ENCODE data around the gene TREML2.
"Not testable (repeated sequence)": the region's sequence is repeated elsewhere in the genome, so short reads cannot be mapped to it uniquely, and the experiment has no call there.

The TREML2 gene, protein sequence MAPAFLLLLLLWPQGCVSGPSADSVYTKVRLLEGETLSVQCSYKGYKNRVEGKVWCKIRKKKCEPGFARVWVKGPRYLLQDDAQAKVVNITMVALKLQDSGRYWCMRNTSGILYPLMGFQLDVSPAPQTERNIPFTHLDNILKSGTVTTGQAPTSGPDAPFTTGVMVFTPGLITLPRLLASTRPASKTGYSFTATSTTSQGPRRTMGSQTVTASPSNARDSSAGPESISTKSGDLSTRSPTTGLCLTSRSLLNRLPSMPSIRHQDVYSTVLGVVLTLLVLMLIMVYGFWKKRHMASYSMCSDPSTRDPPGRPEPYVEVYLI

DNA sequence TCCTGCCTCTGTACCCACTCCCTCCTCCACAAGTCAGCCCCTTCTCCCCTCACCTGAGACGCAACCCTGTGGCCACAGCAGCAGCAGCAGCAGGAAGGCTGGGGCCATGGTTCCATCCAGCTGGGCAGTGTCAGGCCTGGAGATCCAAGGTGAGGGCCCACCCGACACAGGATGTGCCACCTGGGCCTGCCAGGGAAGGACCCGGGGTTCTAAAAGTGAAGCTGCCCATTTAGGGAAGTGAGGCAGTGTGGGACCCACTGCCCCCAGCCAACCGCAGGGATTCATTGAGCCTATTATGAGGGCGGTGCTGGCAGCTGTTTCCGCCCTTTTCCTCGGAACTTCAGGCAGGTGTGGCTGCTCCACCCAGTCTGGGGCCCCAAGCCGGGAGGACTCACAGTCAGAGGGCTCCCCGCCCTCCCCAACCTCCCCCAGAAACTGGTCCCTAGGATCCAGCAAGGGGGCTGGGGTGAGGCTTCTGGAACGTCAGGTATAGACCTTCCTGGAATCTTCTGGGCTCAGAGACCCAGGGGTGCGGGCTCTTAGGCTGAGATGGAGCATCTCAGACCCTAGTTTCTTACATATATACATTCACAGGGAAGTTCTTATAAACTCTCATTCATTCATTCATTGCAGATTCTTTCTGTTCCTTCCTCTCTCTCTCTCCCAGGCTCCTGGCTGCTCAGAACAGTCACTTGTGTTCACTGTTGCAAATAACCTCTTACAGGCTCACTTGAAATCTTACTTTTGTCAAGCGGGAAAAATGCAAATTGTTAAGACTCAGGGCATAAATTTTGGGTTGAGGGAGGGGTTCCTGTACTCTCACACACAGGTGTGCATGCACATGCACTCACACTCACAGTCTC, at the start of gene TREML2:
Gene TREML2, minus strand, starts transcription at position 249 of the 863 bp plus-strand sequence. Its CDS starts 141 bp downstream, at position 108.
- DNase-seq (ENCODE audit: low read depth), result no peak

DNA sequence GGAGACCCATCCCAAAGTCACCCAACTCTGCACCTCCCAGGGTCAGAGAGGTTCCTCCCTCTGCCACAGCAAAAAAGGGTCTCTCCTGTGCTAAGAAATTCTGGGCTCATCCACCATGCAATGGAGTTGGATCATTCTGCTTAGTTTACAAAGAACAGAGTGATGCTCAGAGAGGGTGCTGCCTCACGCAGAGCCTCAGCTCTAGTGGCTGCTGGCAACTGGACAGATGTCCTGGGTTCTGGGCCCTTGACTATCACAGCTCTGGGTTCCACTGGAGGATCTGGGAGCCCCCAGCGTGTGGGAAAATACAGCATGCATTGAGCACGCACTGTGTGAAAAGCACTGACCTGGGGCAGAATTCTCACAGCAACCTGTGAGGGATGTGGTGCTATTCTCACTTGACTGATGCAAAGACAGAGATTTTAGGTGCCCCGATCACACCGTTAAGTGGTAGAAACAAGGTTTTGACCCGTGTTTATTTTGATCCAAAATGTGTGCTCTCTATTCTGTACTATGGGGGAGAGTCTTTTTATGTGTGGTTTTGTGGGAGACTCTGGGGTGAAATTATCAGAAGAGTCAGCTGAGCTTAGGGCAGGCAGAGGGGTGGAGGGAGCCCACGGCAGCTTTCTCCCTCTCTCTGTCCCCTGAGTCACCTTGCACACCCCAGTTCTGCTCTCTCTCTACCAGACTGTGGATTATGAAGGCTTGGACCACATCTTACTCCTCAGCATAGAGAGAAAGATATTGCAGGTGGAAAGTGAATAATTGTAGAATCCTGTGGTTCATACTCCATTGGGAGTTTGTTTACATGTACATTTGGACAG, 47.1 kb upstream of the TREML2 start:
- no peak for DNase-seq (ENCODE audit: low read depth)

DNA sequence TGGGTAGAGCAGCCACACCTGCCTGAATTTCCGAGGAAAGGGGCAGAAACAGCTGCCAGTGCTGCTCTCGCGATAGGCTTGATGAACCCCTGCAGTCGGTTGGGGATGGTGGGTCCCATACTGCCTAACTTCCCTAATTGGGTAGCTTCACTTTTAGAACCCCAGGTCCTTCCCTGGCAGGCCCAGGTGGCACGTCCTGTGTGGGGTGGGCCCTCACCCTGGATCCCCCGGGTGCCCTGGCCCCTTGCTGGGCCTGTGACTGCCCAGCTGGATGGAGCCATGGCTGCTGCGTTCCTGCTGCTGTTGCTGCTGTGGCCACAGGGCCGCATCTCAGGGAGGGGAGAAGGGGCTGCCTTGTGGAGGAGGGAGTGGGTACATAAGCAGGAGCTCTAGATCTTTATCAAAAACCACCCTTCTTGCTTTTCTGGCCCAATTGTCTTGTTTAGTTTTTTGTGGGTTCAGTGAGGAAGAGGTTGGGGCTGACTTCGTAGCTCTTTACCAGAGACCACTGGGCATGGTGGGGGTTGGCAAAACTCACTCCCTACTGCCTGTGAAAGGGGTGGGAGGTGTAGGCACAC, 46.4 kb upstream of the TREML2 start:
- DNase-seq (ENCODE audit: low read depth), result no peak

DNA sequence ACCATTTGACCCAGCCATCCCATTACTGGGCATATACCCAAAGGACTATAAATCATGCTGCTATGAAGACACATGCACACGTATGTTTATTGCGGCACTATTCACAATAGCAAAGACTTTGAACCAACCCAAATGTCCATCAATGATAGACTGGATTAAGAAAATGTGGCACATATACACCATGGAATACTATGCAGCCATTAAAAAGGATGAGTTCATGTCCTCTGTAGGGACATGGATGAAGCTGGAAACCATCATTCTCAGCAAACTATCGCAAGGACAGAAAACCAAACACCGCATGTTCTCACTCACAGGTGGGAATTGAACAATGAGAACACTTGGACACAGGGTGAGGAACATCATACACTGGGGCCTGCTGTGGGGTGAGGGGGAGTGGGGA, 45.6 kb upstream of the TREML2 start:
- not testable (repeated sequence) for DNase-seq (ENCODE audit: low read depth)

DNA sequence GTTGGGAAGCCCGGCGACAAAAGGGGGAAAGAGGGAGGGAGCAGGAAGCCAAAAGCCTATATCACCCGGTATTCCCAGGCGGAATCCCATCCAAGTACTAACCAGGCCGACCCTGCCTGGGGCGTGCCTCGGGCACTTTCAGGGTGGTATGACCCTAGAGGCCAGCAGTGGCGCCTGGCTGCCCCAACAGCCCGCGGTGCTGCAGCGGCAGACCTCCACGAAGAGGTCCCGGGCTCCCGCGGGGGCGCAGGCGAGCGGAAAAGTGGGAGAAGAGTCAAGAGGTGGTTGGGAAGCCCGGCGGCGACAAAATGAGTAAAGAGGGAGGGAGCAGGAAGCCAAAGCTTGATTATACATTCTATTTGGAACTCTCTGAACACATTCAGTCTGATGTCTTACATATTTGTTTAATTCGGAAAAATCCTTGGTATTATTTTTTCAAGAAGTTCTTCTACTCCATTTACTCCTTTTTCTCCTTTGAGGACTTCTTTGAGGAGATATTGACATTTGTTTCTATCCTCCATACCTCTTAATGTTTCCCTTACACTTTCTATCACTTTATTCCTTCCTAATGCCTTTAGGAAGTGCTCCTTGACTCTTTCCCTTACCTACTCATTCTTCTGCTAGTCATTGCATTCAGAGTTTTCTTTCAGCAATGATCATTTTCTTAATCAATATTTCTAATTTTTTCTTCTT, 38.7 kb upstream of the TREML2 start:
- no peak for DNase-seq (ENCODE audit: low read depth)

DNA sequence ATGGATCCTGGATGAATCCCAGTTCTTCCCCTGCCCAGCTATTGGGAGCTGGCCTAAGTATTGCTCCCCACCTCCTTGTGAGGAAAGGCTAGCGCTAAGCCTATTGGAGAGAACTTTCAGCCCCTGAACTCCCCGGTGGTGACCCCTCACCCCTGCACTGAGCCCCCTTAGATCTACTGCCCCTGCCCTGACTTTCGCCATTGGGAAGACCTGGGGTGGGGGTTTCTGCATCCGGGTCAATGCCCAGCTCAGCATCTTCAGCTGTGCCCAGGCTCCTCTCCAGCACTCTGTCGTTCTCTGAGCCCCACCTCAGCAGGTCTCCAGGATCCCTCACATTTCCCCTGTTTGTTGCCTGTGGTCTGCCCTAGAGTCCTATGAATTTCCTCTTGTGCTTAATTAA, 36.2 kb upstream of the TREML2 start:
- no peak for DNase-seq (ENCODE audit: low read depth)

DNA sequence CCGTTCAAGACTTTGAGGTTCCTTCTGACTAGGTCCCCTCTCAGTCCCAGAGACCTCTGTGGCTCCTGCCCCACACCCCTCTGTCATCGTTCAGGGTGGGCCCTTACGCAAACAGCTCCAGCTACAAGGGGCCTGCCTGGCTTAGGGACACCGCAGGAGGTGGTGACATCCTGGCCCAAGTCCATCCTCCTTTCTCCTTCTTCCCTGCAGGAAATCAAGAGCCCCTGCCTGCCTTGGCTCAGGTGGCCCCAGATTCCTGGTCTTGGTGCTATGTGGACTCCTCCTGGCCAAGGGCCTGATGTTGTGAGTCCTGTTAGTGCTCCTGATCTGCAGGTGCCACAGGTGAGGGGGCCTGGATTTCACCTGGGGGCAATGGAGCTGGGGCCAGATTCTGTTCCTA, 35.3 kb upstream of the TREML2 start:
- no peak for DNase-seq (ENCODE audit: low read depth)

DNA sequence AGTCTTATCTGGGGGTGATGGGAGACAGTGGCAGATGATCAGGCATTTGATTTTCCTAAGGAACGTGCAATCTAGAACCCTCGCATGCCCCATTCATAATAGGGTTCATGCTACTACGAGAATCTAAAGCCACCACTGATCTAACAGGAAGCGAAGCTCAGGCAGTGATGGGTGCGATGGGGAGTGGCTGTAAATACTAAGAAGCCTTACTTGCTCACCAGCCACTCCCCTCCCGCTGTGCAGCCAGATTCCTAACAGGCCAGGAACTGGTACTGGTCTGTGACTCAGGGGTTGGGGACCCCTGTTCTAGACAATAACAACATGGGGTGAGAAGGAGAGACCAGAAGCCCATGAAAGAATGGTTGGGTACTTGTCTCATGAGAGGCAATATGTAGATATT, 31.7 kb upstream of the TREML2 start:
- DNase-seq (ENCODE audit: low read depth), result no peak

DNA sequence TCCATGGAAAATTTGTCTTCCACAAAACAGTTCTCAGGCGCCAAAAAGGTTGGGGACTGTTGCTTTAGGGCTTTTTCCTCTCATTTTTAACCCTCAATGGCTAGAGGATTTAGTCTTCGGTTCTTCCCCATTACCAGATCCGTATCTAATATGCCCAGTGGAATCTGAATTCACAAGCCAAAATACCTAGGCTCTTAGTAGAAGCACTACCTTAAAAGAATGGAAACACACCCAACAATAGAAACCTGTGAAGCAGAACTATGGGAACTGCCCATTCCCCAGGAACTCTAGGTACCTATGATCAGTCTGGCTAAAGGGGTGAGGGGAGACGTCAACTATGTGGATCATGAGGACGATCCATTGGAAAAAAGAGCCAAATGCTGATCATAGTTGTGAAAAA, 30.3 kb upstream of the TREML2 start:
- DNase-seq (ENCODE audit: low read depth), result no peak

DNA sequence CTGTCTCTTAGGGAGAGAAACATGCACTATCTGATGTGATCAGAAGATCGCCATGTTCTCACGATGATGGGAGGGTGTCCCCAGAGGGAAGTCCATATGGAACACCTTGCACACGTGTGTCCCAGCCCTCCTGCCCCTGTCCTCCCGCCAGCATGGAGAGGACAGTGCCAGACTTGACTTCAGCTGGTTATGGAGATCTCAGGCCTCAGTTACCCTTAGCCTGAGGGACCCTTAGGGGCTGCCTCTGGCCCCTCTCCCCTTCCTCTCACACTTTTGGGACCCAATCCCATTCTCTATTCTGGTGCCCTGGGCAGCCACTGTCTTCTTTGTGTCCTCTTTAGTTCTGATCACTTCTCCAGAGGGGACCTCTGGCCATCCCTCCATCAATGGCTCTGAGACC, 28.8 kb upstream of the TREML2 start:
- no peak for DNase-seq (ENCODE audit: low read depth)

DNA sequence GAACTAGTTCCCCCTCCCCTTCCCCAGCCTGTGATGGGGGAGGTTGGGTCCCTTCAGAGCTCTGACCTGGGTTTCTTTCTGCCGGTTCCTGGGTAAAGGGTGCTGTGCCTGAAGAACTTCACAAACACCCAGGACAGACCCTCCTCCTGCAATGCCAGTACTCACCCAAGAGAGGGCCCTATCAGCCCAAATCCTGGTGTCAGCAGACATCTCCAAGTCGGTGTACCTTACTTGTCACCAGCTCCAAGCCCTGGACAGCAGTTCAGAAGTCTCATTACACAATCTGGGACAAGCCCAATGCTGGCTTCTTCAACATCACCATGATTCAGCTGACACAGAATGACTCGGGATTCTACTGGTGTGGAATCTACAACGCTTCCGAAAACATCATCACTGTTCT, 27.7 kb upstream of the TREML2 start:
- peak; percentile 22 for DNase-seq (ENCODE audit: low read depth)

DNA sequence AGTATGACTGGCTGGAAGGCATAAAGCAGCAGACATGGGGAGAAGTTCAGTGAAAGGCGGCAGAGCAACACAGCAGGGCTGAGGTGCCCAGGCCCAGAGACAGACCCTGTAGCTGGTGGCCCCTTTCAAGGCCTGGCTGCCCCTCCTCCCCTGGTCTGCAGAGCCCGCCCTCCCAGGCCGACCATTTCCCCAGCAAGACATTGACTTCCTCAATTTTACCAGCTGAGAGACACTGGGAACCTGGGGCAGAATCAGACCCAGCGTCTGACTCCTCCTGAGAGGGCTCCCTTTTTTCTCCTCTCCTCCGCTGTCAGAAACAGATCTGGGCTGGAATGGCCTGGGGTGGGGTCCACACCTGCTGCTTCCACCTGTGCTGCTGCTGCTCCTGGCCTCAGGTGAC, 27.1 kb upstream of the TREML2 start, which contains the start of gene TREML4:
Gene TREML4, plus strand, starts transcription at position 254 of the 400 bp plus-strand sequence. Its CDS starts 79 bp downstream, at position 333.
- no peak for DNase-seq (ENCODE audit: low read depth)

DNA sequence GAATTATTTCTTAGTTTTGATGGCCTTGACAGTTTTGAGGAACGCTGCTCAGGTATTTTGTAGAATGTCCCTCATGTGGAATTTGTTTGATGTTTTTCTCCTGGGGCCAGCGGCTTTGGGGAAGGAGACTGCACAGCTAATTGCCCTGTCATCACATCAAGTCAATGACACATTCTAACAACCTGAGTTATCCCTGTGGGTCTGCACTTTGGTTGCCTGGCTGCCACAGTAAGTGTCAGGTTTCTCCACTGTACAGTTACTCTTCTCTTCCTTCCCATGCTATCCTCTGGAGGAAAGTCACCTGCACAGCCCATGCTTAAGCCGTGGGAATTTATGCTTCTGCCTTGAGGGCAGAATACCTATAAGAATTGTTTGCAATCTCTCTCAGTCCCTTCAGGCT, 25.8 kb upstream of the TREML2 start:
- no peak for DNase-seq (ENCODE audit: low read depth)

DNA sequence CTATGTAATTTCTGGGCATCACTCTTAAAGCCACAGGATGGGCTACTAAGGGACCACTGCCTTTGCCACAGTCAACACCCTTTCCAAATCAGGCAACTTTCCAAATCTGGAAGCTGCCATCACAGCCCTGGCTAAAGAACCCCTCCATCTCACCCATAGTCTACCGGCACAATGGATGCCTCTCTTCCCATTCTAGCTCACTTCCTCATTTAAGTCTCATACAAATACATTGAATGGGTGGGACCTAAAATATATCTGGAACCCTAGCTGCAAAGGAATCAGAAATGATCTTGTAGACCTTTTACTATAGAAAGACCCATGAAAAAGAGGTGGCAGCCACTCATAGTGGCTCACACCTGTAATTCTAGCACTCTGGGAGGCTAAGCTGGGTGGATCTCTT, 23.9 kb upstream of the TREML2 start:
- DNase-seq (ENCODE audit: low read depth), result no peak

DNA sequence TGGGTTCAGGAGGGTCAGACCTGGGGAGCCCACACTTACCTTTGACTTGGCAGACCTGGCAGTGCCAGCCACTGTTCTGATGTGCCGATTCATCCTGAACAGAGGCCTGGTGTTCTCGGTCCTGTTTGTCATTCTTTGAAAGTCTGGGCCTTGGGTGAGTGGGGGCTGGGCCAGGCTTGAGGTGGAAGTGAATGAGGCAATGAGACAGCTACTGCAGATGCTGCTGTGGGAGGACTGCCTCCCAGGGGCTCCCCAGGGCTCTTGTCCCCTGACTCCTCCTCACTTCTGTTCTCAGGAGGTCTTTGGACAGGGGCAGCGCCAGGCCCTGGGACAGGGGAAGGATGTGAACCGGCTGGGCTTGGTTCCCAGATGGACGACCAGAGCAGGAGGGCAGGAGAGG, 21.6 kb upstream of the TREML2 start:
- no peak for DNase-seq (ENCODE audit: low read depth)

DNA sequence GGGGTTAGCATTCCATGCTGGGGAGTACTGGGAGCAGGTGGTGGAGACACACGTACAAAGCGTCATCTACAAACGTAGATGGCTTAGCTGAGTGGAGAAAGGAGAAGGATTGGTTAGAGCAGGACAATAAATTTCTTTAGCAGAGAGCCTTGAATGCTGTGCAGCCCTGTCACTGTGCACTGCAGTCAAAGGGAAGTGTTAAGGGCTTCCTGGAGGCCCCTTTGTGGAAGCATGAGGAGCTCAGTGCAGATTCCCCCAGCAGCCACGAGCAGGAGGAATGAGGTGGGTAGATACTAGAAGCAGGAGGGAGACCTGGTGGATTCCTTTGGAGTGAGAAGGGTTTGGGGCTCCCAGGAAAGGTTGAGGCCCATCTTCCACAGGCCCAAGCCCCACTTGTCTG, 21.1 kb upstream of the TREML2 start:
- DNase-seq (ENCODE audit: low read depth), result no peak

DNA sequence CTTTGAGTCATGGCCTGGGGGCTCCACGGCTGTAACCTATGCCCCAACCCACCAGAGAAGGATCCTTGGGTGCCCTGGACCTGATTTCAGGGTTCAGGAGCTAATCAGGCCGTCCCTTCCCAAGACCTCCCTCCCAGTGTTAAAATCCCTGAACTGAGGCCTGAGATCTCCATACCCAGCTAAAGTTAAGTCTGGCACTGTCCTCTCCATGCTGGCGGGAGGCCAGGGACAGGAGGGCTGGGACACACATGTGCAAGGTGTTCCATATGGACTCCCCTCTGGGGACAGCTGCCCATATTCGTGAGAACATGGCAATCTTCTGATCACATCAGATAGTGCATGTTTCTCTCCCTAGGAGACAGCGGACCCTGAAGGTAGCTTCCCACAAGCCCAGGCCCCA, 15.7 kb upstream of the TREML2 start:
- no peak for DNase-seq (ENCODE audit: low read depth)

DNA sequence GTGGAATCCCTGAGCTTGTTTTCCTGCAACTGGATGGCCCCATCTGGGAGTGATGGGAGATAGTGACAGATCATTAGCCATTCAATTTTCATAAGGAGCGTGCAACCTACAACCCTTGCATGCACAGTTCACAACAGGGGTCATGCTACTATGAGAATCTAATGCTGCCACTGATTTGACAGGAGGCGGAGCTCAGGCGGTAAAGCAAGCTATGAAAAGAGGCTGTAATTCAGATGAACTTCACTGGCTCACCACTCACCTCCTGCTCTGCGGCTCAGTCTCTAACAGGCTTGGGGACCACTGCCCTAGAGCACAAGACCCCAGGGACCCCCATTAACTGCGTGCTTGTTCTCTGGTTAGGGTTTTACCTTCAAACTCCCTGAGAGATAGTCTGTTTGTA, 14.8 kb upstream of the TREML2 start:
- no peak for DNase-seq (ENCODE audit: low read depth)

DNA sequence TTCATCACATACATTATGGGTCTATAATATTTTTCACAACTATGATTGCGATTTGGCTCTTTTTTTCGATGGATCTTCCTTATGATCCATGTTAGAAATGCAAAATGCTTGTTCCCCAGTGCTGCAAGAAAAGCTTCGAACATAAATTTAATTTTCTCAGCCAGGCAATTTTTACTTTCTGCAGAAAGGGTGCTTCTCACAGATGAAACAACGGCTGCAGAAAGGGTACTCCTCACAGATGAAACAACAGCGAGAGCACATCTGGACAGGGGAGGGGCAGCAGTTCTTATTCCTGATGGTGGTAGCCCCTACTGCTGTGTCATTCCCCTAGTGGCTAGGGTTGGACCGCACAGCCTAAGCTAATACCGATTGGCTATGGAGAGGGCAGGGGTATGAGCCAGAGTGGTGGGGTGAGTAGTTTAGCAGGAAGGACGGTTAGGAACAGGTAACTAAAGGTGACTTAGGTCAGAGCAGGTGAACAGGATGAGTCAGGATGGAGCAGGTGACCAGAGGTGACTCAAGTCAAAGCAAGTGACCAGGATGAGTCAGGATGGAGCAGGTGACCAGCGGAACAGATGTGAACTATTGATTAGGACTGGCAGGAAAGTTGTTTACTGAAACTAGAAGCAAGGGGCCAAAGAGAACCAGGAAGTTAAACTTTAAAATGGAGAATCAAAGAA, 13.8 kb upstream of the TREML2 start:
- DNase-seq (ENCODE audit: low read depth), result no peak

DNA sequence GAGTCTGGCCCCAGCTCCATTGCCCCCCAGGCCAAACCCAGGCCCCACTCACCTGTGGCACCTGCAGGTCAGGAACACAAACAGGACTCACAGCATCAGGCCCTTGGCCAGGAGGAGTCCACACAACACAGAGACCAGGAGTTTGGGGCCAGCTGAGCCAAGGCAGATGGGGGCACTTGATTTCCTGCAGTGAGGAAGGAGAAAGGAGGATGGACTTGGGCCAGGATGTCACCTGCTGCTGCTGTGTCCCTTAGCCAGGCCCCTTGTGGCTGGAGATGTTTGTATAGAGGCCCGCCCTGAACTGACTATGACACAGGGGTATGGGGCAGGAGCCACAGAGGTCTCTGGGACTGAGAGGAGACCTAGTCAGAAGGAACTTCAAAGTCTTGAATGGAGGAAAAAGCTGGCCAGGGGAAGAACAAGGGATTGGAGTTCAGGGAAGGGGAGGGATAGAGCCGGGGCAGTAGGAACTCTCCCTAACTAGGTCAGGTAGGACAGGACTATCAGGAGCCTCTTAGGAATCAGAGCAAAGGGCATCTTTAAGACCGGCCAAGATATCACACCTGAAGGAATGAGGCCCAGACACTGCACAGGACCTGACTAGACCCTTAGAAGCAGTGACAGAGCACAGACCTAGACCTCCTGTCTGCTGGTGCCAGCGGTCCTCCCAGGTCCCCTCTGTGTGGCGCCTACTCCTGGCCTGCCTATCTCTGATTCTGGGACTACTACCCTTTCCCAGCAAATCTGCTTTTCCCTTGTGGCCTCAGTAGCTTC, 8.8 kb upstream of the TREML2 start:
- DNase-seq (ENCODE audit: low read depth), result no peak

All from EH (cell line).